ENCODE results near the gene ADGRG1.

The ADGRG1 gene

GRCh38 chr16:57699899-57700298 is 71.5 kb downstream of the ADGRG1 start:
- Histone ChIP-seq H3K27ac (ENCODE audit: low read depth, low read length, severe bottlenecking) (no peak overlapping the region), H3K4me1 (ENCODE audit: control insufficient read depth, insufficient read depth, low read length, poor library complexity, severe bottlenecking) (peaks cover 3% of the 10 kb centered on the region), H3K36me3 (ENCODE audit: control insufficient read depth, insufficient read depth, low read length) (no peaks in the 10 kb centered on the region), H3K9me3 (ENCODE audit: control insufficient read depth, low read length) (no peaks in the 10 kb centered on the region), H3K4me3 (ENCODE audit: extremely low read depth, insufficient read depth, low read length, poor library complexity, severe bottlenecking) (no peak overlapping the region)
- WGBS, 2 experiments (ENCODE audit: insufficient coverage in 2 of 2): 93 to 95% methylated on average over 7 of the region's 7 CpGs

GRCh38 chr16:57700781-57701551 is 72.5 kb downstream of the ADGRG1 start:
- no peaks in the 10 kb centered on the region for H3K36me3 ChIP-seq (ENCODE audit: control insufficient read depth, insufficient read depth, low read length)
- H3K4me3 ChIP-seq (ENCODE audit: extremely low read depth, insufficient read depth, low read length, poor library complexity, severe bottlenecking): no peak overlapping the region
- no peaks in the 10 kb centered on the region for H3K9me3 ChIP-seq (ENCODE audit: control insufficient read depth, low read length)
- peak overlapping the region; percentile 82 for H3K27ac ChIP-seq (ENCODE audit: low read depth, low read length, severe bottlenecking)
- WGBS, 2 experiments (ENCODE audit: insufficient coverage in 2 of 2): 76 to 82% methylated on average over 7 to 8 of the region's 10 CpGs
- H3K4me1 ChIP-seq (ENCODE audit: control insufficient read depth, insufficient read depth, low read length, poor library complexity, severe bottlenecking): peaks cover 3% of the 10 kb centered on the region

GRCh38 chr16:57701759-57702371 is 73.4 kb downstream of the ADGRG1 start:
- no peaks in the 10 kb centered on the region for H3K36me3 ChIP-seq (ENCODE audit: control insufficient read depth, insufficient read depth, low read length)
- H3K4me1 ChIP-seq (ENCODE audit: control insufficient read depth, insufficient read depth, low read length, poor library complexity, severe bottlenecking): peaks cover 3% of the 10 kb centered on the region
- no peaks in the 10 kb centered on the region for H3K9me3 ChIP-seq (ENCODE audit: control insufficient read depth, low read length)
- H3K4me3 ChIP-seq (ENCODE audit: extremely low read depth, insufficient read depth, low read length, poor library complexity, severe bottlenecking): no peak overlapping the region
- WGBS, 2 experiments (ENCODE audit: insufficient coverage in 2 of 2): 95 to 96% methylated on average over 20 to 23 of the region's 23 CpGs
- peak overlapping the region; percentile 82 for H3K27ac ChIP-seq (ENCODE audit: low read depth, low read length, severe bottlenecking)

GRCh38 chr16:57703416-57704010 is 75.1 kb downstream of the ADGRG1 start:
- 96 to 98% methylated on average over 8 of the region's 11 CpGs for WGBS, 2 experiments (ENCODE audit: insufficient coverage in 2 of 2)
- H3K4me3 ChIP-seq (ENCODE audit: extremely low read depth, insufficient read depth, low read length, poor library complexity, severe bottlenecking): no peak overlapping the region
- peaks cover 3% of the 10 kb centered on the region for H3K4me1 ChIP-seq (ENCODE audit: control insufficient read depth, insufficient read depth, low read length, poor library complexity, severe bottlenecking)
- H3K36me3 ChIP-seq (ENCODE audit: control insufficient read depth, insufficient read depth, low read length): no peaks in the 10 kb centered on the region
- no peaks in the 10 kb centered on the region for H3K9me3 ChIP-seq (ENCODE audit: control insufficient read depth, low read length)
- no peak overlapping the region for H3K27ac ChIP-seq (ENCODE audit: low read depth, low read length, severe bottlenecking)

GRCh38 chr16:57704011-57704904 is 75.8 kb downstream of the ADGRG1 start:
- no peaks in the 10 kb centered on the region for H3K36me3 ChIP-seq (ENCODE audit: control insufficient read depth, insufficient read depth, low read length)
- no peak overlapping the region for H3K27ac ChIP-seq (ENCODE audit: low read depth, low read length, severe bottlenecking)
- no peaks in the 10 kb centered on the region for H3K9me3 ChIP-seq (ENCODE audit: control insufficient read depth, low read length)
- H3K4me1 ChIP-seq (ENCODE audit: control insufficient read depth, insufficient read depth, low read length, poor library complexity, severe bottlenecking): peaks cover 3% of the 10 kb centered on the region
- no peak overlapping the region for H3K4me3 ChIP-seq (ENCODE audit: extremely low read depth, insufficient read depth, low read length, poor library complexity, severe bottlenecking)
- WGBS, 2 experiments (ENCODE audit: insufficient coverage in 2 of 2): 79 to 87% methylated on average over 7 to 8 of the region's 11 CpGs

- H3K36me3 ChIP-seq (ENCODE audit: control insufficient read depth, insufficient read depth, low read length): no peaks in the 10 kb centered on the region
- H3K4me3 ChIP-seq (ENCODE audit: extremely low read depth, insufficient read depth, low read length, poor library complexity, severe bottlenecking): no peak overlapping the region
- no peak overlapping the region for H3K27ac ChIP-seq (ENCODE audit: low read depth, low read length, severe bottlenecking)
- 88 to 100% methylated on average over 2 to 3 of the region's 4 CpGs for WGBS, 2 experiments (ENCODE audit: insufficient coverage in 2 of 2)
- H3K4me1 ChIP-seq (ENCODE audit: control insufficient read depth, insufficient read depth, low read length, poor library complexity, severe bottlenecking): peaks cover 3% of the 10 kb centered on the region
- H3K9me3 ChIP-seq (ENCODE audit: control insufficient read depth, low read length): no peaks in the 10 kb centered on the region
These were observed 76.7 kb downstream of the ADGRG1 start for GRCh38 chr16:57704905-57705852.

- Histone ChIP-seq H3K9me3 (ENCODE audit: control insufficient read depth, low read length) (no peaks in the 10 kb centered on the region), H3K36me3 (ENCODE audit: control insufficient read depth, insufficient read depth, low read length) (no peaks in the 10 kb centered on the region), H3K4me3 (ENCODE audit: extremely low read depth, insufficient read depth, low read length, poor library complexity, severe bottlenecking) (no peak overlapping the region), H3K27ac (ENCODE audit: low read depth, low read length, severe bottlenecking) (no peak overlapping the region), H3K4me1 (ENCODE audit: control insufficient read depth, insufficient read depth, low read length, poor library complexity, severe bottlenecking) (peaks cover 2% of the 10 kb centered on the region)
- 73 to 80% methylated on average over 1 of the region's 1 CpG for WGBS, 2 experiments (ENCODE audit: insufficient coverage in 2 of 2)
These were observed 78.3 kb downstream of the ADGRG1 start for GRCh38 chr16:57706717-57707116.

GRCh38 chr16:57707331-57707730 is 78.9 kb downstream of the ADGRG1 start:
- 83 to 89% methylated on average over 9 to 11 of the region's 11 CpGs for WGBS, 2 experiments (ENCODE audit: insufficient coverage in 2 of 2)
- Histone ChIP-seq H3K9me3 (ENCODE audit: control insufficient read depth, low read length) (no peaks in the 10 kb centered on the region), H3K4me1 (ENCODE audit: control insufficient read depth, insufficient read depth, low read length, poor library complexity, severe bottlenecking) (no peaks in the 10 kb centered on the region), H3K4me3 (ENCODE audit: extremely low read depth, insufficient read depth, low read length, poor library complexity, severe bottlenecking) (no peak overlapping the region), H3K36me3 (ENCODE audit: control insufficient read depth, insufficient read depth, low read length) (no peaks in the 10 kb centered on the region), H3K27ac (ENCODE audit: low read depth, low read length, severe bottlenecking) (no peak overlapping the region)

- H3K4me3 ChIP-seq (ENCODE audit: extremely low read depth, insufficient read depth, low read length, poor library complexity, severe bottlenecking): no peak overlapping the region
- no peak overlapping the region for H3K27ac ChIP-seq (ENCODE audit: low read depth, low read length, severe bottlenecking)
- H3K36me3 ChIP-seq (ENCODE audit: control insufficient read depth, insufficient read depth, low read length): no peaks in the 10 kb centered on the region
- no peaks in the 10 kb centered on the region for H3K4me1 ChIP-seq (ENCODE audit: control insufficient read depth, insufficient read depth, low read length, poor library complexity, severe bottlenecking)
- no peaks in the 10 kb centered on the region for H3K9me3 ChIP-seq (ENCODE audit: control insufficient read depth, low read length)
- WGBS, 2 experiments (ENCODE audit: insufficient coverage in 2 of 2): 92 to 95% methylated on average over 2 of the region's 3 CpGs
These were observed 79.7 kb downstream of the ADGRG1 start for GRCh38 chr16:57708168-57708567.

All from mesodermal cell (in vitro differentiated cells).